Subcutaneous adipose tissue (tissue), 4 donors: ENCODE data around the gene DNAJC5G. TPM values are rescaled to one million over a fixed set of nuclear protein-coding genes. Genes with fewer than 3 reads are reported as not detected.

Experiments
- CTCF ChIP-seq: fragments of 450-650 bp; IDR thresholded peaks from one replicate; pipeline ENCODE4 v1.5.1; 2016; ENCODE audit warnings: low read depth, mild to moderate bottlenecking, control low read depth, antibody characterized with exemption, moderate library complexity
- total RNA-seq, 4 donors: library from RNA; depleted of rRNA; stranded (reverse); fragments of >200 nt; gene quantifications; one replicate each; pipeline ENCODE4 v1.1.0, GENCODE V29; 2016

The DNAJC5G gene
- total RNA-seq, 4 donors from 2014 or later: 0.88 TPM; not detected in 3

- TF ChIP-seq CTCF: no peak
Observed at GRCh38 chr2:27288610-27289009, 13.4 kb downstream of the DNAJC5G start.

GRCh38 chr2:27290549-27290948 is 15.3 kb downstream of the DNAJC5G start:
- no peak for TF ChIP-seq CTCF

GRCh38 chr2:27291865-27292264 is 16.6 kb downstream of the DNAJC5G start:
- TF ChIP-seq CTCF: no peak

GRCh38 chr2:27294928-27295327 is 19.7 kb downstream of the DNAJC5G start:
- no peak for TF ChIP-seq CTCF

- no peak for TF ChIP-seq CTCF
Observed at GRCh38 chr2:27296481-27296880, 21.2 kb downstream of the DNAJC5G start.

GRCh38 chr2:27297195-27297594 is 22.0 kb downstream of the DNAJC5G start:
- TF ChIP-seq CTCF: no peak

- TF ChIP-seq CTCF: no peak
Observed at GRCh38 chr2:27298391-27299080, 23.3 kb downstream of the DNAJC5G start.
